HEK293 (cell line): ENCODE results near the gene VIPR2.

Experiments used
- CTCF ChIA-PET: fragments of 350-600 bp; formaldehyde crosslinking; extraction: SDS; loops from one replicate; lab custom pipeline; 2021; ENCODE audit warnings: antibody characterized with exemption; lab: Yijun Ruan, JAX
- POLR2A ChIA-PET: fragments of 300-600 bp; formaldehyde crosslinking; extraction: SDS; loops from one replicate; lab custom pipeline; 2020; ENCODE audit warnings: antibody characterized with exemption, inconsistent platforms; lab: Yijun Ruan, JAX
- H3K27ac ChIP-seq: fragments of 200-500 bp; sonication (Bioruptor generic); 2 replicates; pipeline ENCODE4 v1.5.1; 2014; ENCODE audit warnings: low read depth, low read length, control low read depth, inconsistent platforms; ENCODE audit errors: extremely low read depth
- H3K36me3 ChIP-seq, 2 experiments: fragments of 200-500 bp in 1 of 2; sonication (Bioruptor generic) in 1 of 2; 1 replicate in 1 of 2; 2 replicates in 1 of 2; pipeline ENCODE4 v1.5.1; 2014 to 2017; ENCODE audit warnings: inconsistent platforms in 2 of 2, low read length in 2 of 2; ENCODE audit not compliant: control insufficient read depth in 2 of 2, insufficient read depth in 1 of 2
- H3K4me1 ChIP-seq: fragments of 200-500 bp; sonication (Bioruptor generic); 2 replicates; pipeline ENCODE4 v1.5.1; 2014; ENCODE audit warnings: mild to moderate bottlenecking, low read length, inconsistent platforms; ENCODE audit not compliant: control insufficient read depth, insufficient read depth
- H3K4me3 ChIP-seq: 2 replicates; pipeline ENCODE4 v1.5.1; 2011; ENCODE audit warnings: low read depth, mild to moderate bottlenecking, control low read depth, low read length, moderate library complexity
- H3K9me3 ChIP-seq: fragments of 200-500 bp; sonication (Bioruptor generic); 2 replicates; pipeline ENCODE4 v1.5.1; 2014; ENCODE audit warnings: low read depth, low read length, inconsistent platforms; ENCODE audit not compliant: control insufficient read depth, insufficient read depth
- GLIS1 ChIP-seq: fragments of 450-650 bp; formaldehyde crosslinking; IDR thresholded peaks from 2 replicates; pipeline ENCODE4 v1.5.1; 2016; ENCODE audit warnings: missing biosample characterization, missing genetic modification characterization
- GLIS2 ChIP-seq: fragments of 450-650 bp; formaldehyde crosslinking; IDR thresholded peaks from 2 replicates; pipeline ENCODE4 v1.5.1; 2016; ENCODE audit warnings: missing biosample characterization, missing genetic modification characterization
- PRDM1 ChIP-seq: fragments of 450-650 bp; formaldehyde crosslinking; IDR thresholded peaks from 2 replicates; pipeline ENCODE4; 2016; ENCODE audit warnings: missing biosample characterization, missing genetic modification characterization
- SCRT1 ChIP-seq: fragments of 450-650 bp; formaldehyde crosslinking; IDR thresholded peaks from 2 replicates; pipeline ENCODE4 v1.5.1; 2016; ENCODE audit warnings: missing biosample characterization, missing genetic modification characterization, borderline replicate concordance
- ZEB2 ChIP-seq: fragments of 450-650 bp; formaldehyde crosslinking; IDR thresholded peaks from 2 replicates; pipeline ENCODE4 v1.5.1; 2016; ENCODE audit warnings: missing biosample characterization, missing genetic modification characterization
- ZFP37 ChIP-seq: fragments of 450-650 bp; formaldehyde crosslinking; IDR thresholded peaks from 2 replicates; pipeline ENCODE4 v1.5.1; 2016; ENCODE audit warnings: missing biosample characterization, missing genetic modification characterization
- ZNF2 ChIP-seq: fragments of 450-650 bp; formaldehyde crosslinking; IDR thresholded peaks from 2 replicates; pipeline ENCODE4 v1.5.1; 2016; ENCODE audit warnings: missing biosample characterization, missing genetic modification characterization
- ZNF221 ChIP-seq: fragments of 450-650 bp; formaldehyde crosslinking; IDR thresholded peaks from 2 replicates; pipeline ENCODE4 v1.5.1; 2017; ENCODE audit warnings: missing biosample characterization, missing genetic modification characterization, borderline replicate concordance
- ZNF239 ChIP-seq: fragments of 450-650 bp; formaldehyde crosslinking; IDR thresholded peaks from 2 replicates; pipeline ENCODE4 v1.5.1; 2016; ENCODE audit warnings: missing biosample characterization, missing genetic modification characterization
- ZNF248 ChIP-seq: fragments of 450-650 bp; formaldehyde crosslinking; IDR thresholded peaks from 2 replicates; pipeline ENCODE4 v1.5.1; 2017; ENCODE audit warnings: missing biosample characterization, missing genetic modification characterization
- ZNF341 ChIP-seq: fragments of 450-650 bp; formaldehyde crosslinking; IDR thresholded peaks from 2 replicates; pipeline ENCODE4; 2016; ENCODE audit warnings: low read depth, missing biosample characterization, missing genetic modification characterization
- ZNF37A ChIP-seq: fragments of 450-650 bp; IDR thresholded peaks from 2 replicates; pipeline ENCODE4 v1.5.1; 2018; ENCODE audit warnings: missing biosample characterization, missing genetic modification characterization
- ZNF521 ChIP-seq: fragments of 450-650 bp; formaldehyde crosslinking; IDR thresholded peaks from 2 replicates; pipeline ENCODE4 v1.5.1; 2017; ENCODE audit warnings: missing biosample characterization, mild to moderate bottlenecking, missing genetic modification characterization
- ZNF600 ChIP-seq: fragments of 450-650 bp; formaldehyde crosslinking; IDR thresholded peaks from 2 replicates; pipeline ENCODE4 v1.5.1; 2016; ENCODE audit warnings: missing biosample characterization, missing genetic modification characterization
- ZNF747 ChIP-seq: fragments of 450-650 bp; formaldehyde crosslinking; IDR thresholded peaks from 2 replicates; pipeline ENCODE4 v1.5.1; 2016; ENCODE audit warnings: missing biosample characterization, missing genetic modification characterization
- ZNF837 ChIP-seq: fragments of 450-650 bp; formaldehyde crosslinking; IDR thresholded peaks from 2 replicates; pipeline ENCODE4 v1.5.1; 2016; ENCODE audit warnings: missing biosample characterization, missing genetic modification characterization
- TF ChIP-seq, protein P1 (sequence below): fragments of 450-650 bp; formaldehyde crosslinking; conservative IDR thresholded peaks from 2 replicates; pipeline ENCODE4 v1.5.1; 2016; ENCODE audit warnings: low read depth, missing biosample characterization, missing genetic modification characterization
- TF ChIP-seq, protein P2 (sequence below): fragments of 450-650 bp; formaldehyde crosslinking; IDR thresholded peaks from 2 replicates; pipeline ENCODE4 v1.5.1; 2016; ENCODE audit warnings: missing biosample characterization, missing genetic modification characterization
- TF ChIP-seq, protein P3 (sequence below): fragments of 450-650 bp; formaldehyde crosslinking; IDR thresholded peaks from 2 replicates; pipeline ENCODE4; 2016; ENCODE audit warnings: missing biosample characterization, missing genetic modification characterization
- TF ChIP-seq, protein P4 (sequence below): fragments of 450-650 bp; IDR thresholded peaks from 2 replicates; pipeline ENCODE4 v1.5.1; 2018; ENCODE audit warnings: missing biosample characterization, mild to moderate bottlenecking, missing genetic modification characterization

Gene VIPR2

DNA sequence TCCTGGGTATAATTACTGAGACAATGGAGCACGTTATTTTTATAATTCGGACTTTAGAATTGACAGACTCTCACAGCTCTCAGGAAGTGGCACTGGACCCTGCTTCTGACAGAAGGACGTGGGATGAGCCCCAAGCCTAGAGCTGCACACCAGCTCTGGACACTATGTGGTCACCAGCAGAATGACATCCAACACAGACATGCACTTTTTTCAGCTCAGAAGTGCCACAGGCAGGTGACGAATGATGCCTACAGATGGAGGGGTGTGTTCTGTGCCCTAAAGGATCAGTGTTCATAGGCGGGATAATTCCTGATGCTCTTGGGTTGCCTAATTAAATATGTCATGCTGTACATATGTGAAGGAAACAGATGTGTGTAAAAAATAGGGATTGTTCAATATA, 87.9 kb downstream of the VIPR2 start (continued):
- TF ChIP-seq ZNF248 (tag by site-specific recombination) (no peak), GLIS1 (tag by site-specific recombination) (no peak), ZNF747 (no peak), GLIS2 (tag by site-specific recombination) (no peak)
- TF ChIP-seq, protein P1, sequence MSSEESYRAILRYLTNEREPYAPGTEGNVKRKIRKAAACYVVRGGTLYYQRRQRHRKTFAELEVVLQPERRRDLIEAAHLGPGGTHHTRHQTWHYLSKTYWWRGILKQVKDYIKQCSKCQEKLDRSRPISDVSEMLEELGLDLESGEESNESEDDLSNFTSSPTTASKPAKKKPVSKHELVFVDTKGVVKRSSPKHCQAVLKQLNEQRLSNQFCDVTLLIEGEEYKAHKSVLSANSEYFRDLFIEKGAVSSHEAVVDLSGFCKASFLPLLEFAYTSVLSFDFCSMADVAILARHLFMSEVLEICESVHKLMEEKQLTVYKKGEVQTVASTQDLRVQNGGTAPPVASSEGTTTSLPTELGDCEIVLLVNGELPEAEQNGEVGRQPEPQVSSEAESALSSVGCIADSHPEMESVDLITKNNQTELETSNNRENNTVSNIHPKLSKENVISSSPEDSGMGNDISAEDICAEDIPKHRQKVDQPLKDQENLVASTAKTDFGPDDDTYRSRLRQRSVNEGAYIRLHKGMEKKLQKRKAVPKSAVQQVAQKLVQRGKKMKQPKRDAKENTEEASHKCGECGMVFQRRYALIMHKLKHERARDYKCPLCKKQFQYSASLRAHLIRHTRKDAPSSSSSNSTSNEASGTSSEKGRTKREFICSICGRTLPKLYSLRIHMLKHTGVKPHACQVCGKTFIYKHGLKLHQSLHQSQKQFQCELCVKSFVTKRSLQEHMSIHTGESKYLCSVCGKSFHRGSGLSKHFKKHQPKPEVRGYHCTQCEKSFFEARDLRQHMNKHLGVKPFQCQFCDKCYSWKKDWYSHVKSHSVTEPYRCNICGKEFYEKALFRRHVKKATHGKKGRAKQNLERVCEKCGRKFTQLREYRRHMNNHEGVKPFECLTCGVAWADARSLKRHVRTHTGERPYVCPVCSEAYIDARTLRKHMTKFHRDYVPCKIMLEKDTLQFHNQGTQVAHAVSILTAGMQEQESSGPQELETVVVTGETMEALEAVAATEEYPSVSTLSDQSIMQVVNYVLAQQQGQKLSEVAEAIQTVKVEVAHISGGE (tag by site-specific recombination): no peak
- TF ChIP-seq, protein P2, sequence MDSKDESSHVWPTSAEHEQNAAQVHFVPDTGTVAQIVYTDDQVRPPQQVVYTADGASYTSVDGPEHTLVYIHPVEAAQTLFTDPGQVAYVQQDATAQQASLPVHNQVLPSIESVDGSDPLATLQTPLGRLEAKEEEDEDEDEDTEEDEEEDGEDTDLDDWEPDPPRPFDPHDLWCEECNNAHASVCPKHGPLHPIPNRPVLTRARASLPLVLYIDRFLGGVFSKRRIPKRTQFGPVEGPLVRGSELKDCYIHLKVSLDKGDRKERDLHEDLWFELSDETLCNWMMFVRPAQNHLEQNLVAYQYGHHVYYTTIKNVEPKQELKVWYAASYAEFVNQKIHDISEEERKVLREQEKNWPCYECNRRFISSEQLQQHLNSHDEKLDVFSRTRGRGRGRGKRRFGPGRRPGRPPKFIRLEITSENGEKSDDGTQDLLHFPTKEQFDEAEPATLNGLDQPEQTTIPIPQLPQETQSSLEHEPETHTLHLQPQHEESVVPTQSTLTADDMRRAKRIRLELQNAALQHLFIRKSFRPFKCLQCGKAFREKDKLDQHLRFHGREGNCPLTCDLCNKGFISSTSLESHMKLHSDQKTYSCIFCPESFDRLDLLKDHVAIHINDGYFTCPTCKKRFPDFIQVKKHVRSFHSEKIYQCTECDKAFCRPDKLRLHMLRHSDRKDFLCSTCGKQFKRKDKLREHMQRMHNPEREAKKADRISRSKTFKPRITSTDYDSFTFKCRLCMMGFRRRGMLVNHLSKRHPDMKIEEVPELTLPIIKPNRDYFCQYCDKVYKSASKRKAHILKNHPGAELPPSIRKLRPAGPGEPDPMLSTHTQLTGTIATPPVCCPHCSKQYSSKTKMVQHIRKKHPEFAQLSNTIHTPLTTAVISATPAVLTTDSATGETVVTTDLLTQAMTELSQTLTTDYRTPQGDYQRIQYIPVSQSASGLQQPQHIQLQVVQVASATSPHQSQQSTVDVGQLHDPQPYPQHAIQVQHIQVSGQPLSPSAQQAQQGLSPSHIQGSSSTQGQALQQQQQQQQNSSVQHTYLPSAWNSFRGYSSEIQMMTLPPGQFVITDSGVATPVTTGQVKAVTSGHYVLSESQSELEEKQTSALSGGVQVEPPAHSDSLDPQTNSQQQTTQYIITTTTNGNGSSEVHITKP: no peak

DNA sequence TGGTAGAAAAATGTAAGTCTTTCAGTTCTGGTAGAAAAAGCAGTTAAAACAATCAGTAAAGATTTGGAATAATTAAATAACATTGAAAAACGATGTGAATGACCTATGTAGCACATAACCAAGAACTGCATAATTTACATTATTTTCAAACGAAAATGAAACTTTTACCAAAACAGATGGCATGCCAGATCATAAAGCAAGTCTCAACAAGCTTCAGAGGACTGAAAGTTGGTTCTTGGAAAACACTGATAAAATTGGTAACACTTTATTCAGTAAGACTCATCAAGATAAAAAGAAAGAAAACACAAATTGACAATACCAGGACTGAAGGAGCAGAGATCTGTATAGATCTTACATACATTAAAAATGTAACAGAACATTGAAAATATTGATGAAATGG, 92.8 kb downstream of the VIPR2 start:
- H3K4me1 ChIP-seq: no peaks in the 10 kb centered on the region
- H3K27ac ChIP-seq: no peak overlapping the region
- no peaks in the 10 kb centered on the region for H3K9me3 ChIP-seq
- no peaks in the 10 kb centered on the region for H3K36me3 ChIP-seq
- no peak overlapping the region for H3K4me3 ChIP-seq
- CTCF ChIA-PET: no interaction called here
- TF ChIP-seq ZNF600 (tag by site-specific recombination) (no peak), ZNF37A (tag by site-specific recombination) (no peak), PRDM1 (tag by site-specific recombination) (no peak), ZNF221 (tag by site-specific recombination) (no peak), ZNF521 (tag by site-specific recombination) (no peak), ZFP37 (tag by site-specific recombination) (no peak), ZEB2 (tag by site-specific recombination) (no peak), ZNF341 (tag by site-specific recombination) (no peak), SCRT1 (tag by site-specific recombination) (no peak)
- POLR2A ChIA-PET: no interaction called here

DNA sequence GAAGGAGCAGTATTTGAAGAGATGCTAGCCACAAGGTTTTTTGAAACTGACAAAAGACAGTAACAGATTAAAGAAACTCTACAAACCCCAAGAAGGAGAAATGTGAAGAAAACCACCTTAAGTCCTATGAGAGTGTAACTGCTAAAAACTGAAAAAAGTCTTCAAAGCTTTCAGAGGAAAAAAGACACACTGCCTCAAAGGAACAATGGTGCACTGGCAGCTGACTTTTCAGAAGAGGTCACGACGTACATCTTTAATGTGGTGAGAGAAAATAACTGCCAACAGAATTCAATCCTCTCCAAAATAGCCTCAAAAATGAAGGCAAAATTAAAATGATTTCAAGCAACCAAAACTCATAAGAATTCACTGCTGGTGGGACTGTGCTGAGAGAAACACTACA, 94.0 kb downstream of the VIPR2 start:
- POLR2A ChIA-PET: no interaction called here
- no peak overlapping the region for H3K4me3 ChIP-seq
- no peaks in the 10 kb centered on the region for H3K4me1 ChIP-seq
- no peak overlapping the region for H3K27ac ChIP-seq
- no peaks in the 10 kb centered on the region for H3K9me3 ChIP-seq
- TF ChIP-seq, protein P3, sequence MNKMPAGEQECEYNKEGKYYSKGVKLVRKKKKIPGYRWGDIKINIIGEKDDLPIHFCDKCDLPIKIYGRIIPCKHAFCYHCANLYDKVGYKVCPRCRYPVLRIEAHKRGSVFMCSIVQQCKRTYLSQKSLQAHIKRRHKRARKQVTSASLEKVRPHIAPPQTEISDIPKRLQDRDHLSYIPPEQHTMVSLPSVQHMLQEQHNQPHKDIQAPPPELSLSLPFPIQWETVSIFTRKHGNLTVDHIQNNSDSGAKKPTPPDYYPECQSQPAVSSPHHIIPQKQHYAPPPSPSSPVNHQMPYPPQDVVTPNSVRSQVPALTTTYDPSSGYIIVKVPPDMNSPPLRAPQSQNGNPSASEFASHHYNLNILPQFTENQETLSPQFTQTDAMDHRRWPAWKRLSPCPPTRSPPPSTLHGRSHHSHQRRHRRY: no peak
- no peak for TF ChIP-seq ZNF2 (tag by site-specific recombination)
- no peak for TF ChIP-seq ZNF239 (tag by site-specific recombination)
- TF ChIP-seq, protein P4, sequence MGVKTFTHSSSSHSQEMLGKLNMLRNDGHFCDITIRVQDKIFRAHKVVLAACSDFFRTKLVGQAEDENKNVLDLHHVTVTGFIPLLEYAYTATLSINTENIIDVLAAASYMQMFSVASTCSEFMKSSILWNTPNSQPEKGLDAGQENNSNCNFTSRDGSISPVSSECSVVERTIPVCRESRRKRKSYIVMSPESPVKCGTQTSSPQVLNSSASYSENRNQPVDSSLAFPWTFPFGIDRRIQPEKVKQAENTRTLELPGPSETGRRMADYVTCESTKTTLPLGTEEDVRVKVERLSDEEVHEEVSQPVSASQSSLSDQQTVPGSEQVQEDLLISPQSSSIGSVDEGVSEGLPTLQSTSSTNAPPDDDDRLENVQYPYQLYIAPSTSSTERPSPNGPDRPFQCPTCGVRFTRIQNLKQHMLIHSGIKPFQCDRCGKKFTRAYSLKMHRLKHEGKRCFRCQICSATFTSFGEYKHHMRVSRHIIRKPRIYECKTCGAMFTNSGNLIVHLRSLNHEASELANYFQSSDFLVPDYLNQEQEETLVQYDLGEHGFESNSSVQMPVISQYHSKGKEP: no peak
- TF ChIP-seq ZNF837 (tag by site-specific recombination): no peak
- no peaks in the 10 kb centered on the region for H3K36me3 ChIP-seq
- CTCF ChIA-PET: no interaction called here
